ENCODE results near the gene MSH2.

The MSH2 gene

GRCh38 chr2:47510745-47511144 lies 107.8 kb downstream of the MSH2 start:
- in situ Hi-C loops (cut with MboI; ENCODE audit: low sequenced_read_pairs), result no loop called here
- no peak overlapping the region for H3K4me3 ChIP-seq
- no peaks in the 10 kb centered on the region for H3K9me3 ChIP-seq
- H3K27me3 ChIP-seq (ENCODE audit: low read depth), result no peaks in the 10 kb centered on the region
- H3K36me3 ChIP-seq (replicated peaks), result no peaks in the 10 kb centered on the region
- no peak for DNase-seq (ENCODE audit: low spot score in 2 of 2)
- no peaks in the 10 kb centered on the region for H3K4me1 ChIP-seq

- in situ Hi-C loops (cut with MboI; ENCODE audit: low sequenced_read_pairs), result no loop called here
These were observed 109.7 kb downstream of the MSH2 start for GRCh38 chr2:47512581-47513083.

GRCh38 chr2:47513981-47514520 lies 111.1 kb downstream of the MSH2 start:
- no peaks in the 10 kb centered on the region for H3K36me3 ChIP-seq (replicated peaks)
- DNase-seq (ENCODE audit: low spot score in 2 of 2), result no peak
- H3K9me3 ChIP-seq, result no peaks in the 10 kb centered on the region
- H3K4me3 ChIP-seq, result no peak overlapping the region
- in situ Hi-C loops (cut with MboI; ENCODE audit: low sequenced_read_pairs), result no loop called here
- H3K4me1 ChIP-seq, result no peaks in the 10 kb centered on the region
- no peaks in the 10 kb centered on the region for H3K27me3 ChIP-seq (ENCODE audit: low read depth)

More at GRCh38 chr2:47512581-47513083, 109.7 kb downstream of the MSH2 start:
- Histone ChIP-seq H3K4me3 (no peak overlapping the region), H3K9me3 (no peaks in the 10 kb centered on the region), H3K27me3 (ENCODE audit: low read depth) (no peaks in the 10 kb centered on the region), H3K36me3 (replicated peaks) (no peaks in the 10 kb centered on the region), H3K4me1 (no peaks in the 10 kb centered on the region)
- no peak for DNase-seq (ENCODE audit: low spot score in 2 of 2)

- Histone ChIP-seq H3K36me3 (replicated peaks) (no peaks in the 10 kb centered on the region), H3K4me1 (no peaks in the 10 kb centered on the region), H3K27me3 (ENCODE audit: low read depth) (no peaks in the 10 kb centered on the region), H3K4me3 (no peak overlapping the region), H3K9me3 (no peaks in the 10 kb centered on the region)
- in situ Hi-C loops (cut with MboI; ENCODE audit: low sequenced_read_pairs), result no loop called here
- DNase-seq (ENCODE audit: low spot score in 2 of 2), result no peak
These were observed 113.6 kb downstream of the MSH2 start for GRCh38 chr2:47516360-47517104.

GRCh38 chr2:47518497-47519146 lies 115.7 kb downstream of the MSH2 start:
- no peaks in the 10 kb centered on the region for H3K4me1 ChIP-seq
- H3K27me3 ChIP-seq (ENCODE audit: low read depth), result no peaks in the 10 kb centered on the region
- in situ Hi-C loops (cut with MboI; ENCODE audit: low sequenced_read_pairs), result no loop called here
- no peaks in the 10 kb centered on the region for H3K9me3 ChIP-seq
- no peaks in the 10 kb centered on the region for H3K36me3 ChIP-seq (replicated peaks)
- no peak overlapping the region for H3K4me3 ChIP-seq
- no peak for DNase-seq (ENCODE audit: low spot score in 2 of 2)

GRCh38 chr2:47519147-47519537 lies 116.2 kb downstream of the MSH2 start:
- H3K9me3 ChIP-seq, result no peaks in the 10 kb centered on the region
- in situ Hi-C loops (cut with MboI; ENCODE audit: low sequenced_read_pairs), result no loop called here
- H3K27me3 ChIP-seq (ENCODE audit: low read depth), result no peaks in the 10 kb centered on the region
- H3K4me1 ChIP-seq, result no peaks in the 10 kb centered on the region
- H3K36me3 ChIP-seq (replicated peaks), result no peaks in the 10 kb centered on the region
- DNase-seq (ENCODE audit: low spot score in 2 of 2), result no peak
- H3K4me3 ChIP-seq, result no peak overlapping the region

GRCh38 chr2:47519604-47520301 lies 116.8 kb downstream of the MSH2 start:
- Histone ChIP-seq H3K27me3 (ENCODE audit: low read depth) (no peaks in the 10 kb centered on the region), H3K9me3 (no peaks in the 10 kb centered on the region), H3K4me3 (no peak overlapping the region), H3K4me1 (no peaks in the 10 kb centered on the region), H3K36me3 (replicated peaks) (no peaks in the 10 kb centered on the region)
- no peak for DNase-seq (ENCODE audit: low spot score in 2 of 2)
- in situ Hi-C loops (cut with MboI; ENCODE audit: low sequenced_read_pairs), result no loop called here

GRCh38 chr2:47520302-47520630 lies 117.3 kb downstream of the MSH2 start:
- no peaks in the 10 kb centered on the region for H3K36me3 ChIP-seq (replicated peaks)
- no peaks in the 10 kb centered on the region for H3K27me3 ChIP-seq (ENCODE audit: low read depth)
- no peaks in the 10 kb centered on the region for H3K4me1 ChIP-seq
- peak overlapping the region; percentile 27 for H3K4me3 ChIP-seq
- DNase-seq (ENCODE audit: low spot score in 2 of 2), result no peak
- in situ Hi-C loops (cut with MboI; ENCODE audit: low sequenced_read_pairs), result no loop called here
- no peaks in the 10 kb centered on the region for H3K9me3 ChIP-seq

GRCh38 chr2:47520825-47521665 lies 118.1 kb downstream of the MSH2 start:
- no peaks in the 10 kb centered on the region for H3K9me3 ChIP-seq
- H3K4me1 ChIP-seq, result no peaks in the 10 kb centered on the region
- in situ Hi-C loops (cut with MboI; ENCODE audit: low sequenced_read_pairs), result no loop called here
- H3K27me3 ChIP-seq (ENCODE audit: low read depth), result no peaks in the 10 kb centered on the region
- peak; percentile 32 to 63 for DNase-seq (ENCODE audit: low spot score in 2 of 2)
- peak overlapping the region; percentile 27 for H3K4me3 ChIP-seq
- no peaks in the 10 kb centered on the region for H3K36me3 ChIP-seq (replicated peaks)

GRCh38 chr2:47521666-47522285 lies 118.8 kb downstream of the MSH2 start:
- in situ Hi-C loops (cut with MboI; ENCODE audit: low sequenced_read_pairs), result no loop called here
- Histone ChIP-seq H3K4me1 (no peaks in the 10 kb centered on the region), H3K4me3 (no peak overlapping the region)

GRCh38 chr2:47525167-47525566 lies 122.2 kb downstream of the MSH2 start:
- in situ Hi-C loops (cut with MboI; ENCODE audit: low sequenced_read_pairs), result no loop called here
- Histone ChIP-seq H3K4me3 (no peak overlapping the region), H3K27me3 (ENCODE audit: low read depth) (no peaks in the 10 kb centered on the region), H3K4me1 (no peaks in the 10 kb centered on the region), H3K9me3 (no peaks in the 10 kb centered on the region), H3K36me3 (replicated peaks) (no peaks in the 10 kb centered on the region)
- no peak for DNase-seq (ENCODE audit: low spot score in 2 of 2)

More at GRCh38 chr2:47521666-47522285, 118.8 kb downstream of the MSH2 start:
- DNase-seq (ENCODE audit: low spot score in 2 of 2), result no peak
- H3K9me3 ChIP-seq, result no peaks in the 10 kb centered on the region
- no peaks in the 10 kb centered on the region for H3K36me3 ChIP-seq (replicated peaks)
- no peaks in the 10 kb centered on the region for H3K27me3 ChIP-seq (ENCODE audit: low read depth)

- no peak overlapping the region for H3K4me3 ChIP-seq
- no peaks in the 10 kb centered on the region for H3K9me3 ChIP-seq
- H3K27me3 ChIP-seq (ENCODE audit: low read depth), result no peaks in the 10 kb centered on the region
- in situ Hi-C loops (cut with MboI; ENCODE audit: low sequenced_read_pairs), result no loop called here
- no peak for DNase-seq (ENCODE audit: low spot score in 2 of 2)
- no peaks in the 10 kb centered on the region for H3K36me3 ChIP-seq (replicated peaks)
- no peaks in the 10 kb centered on the region for H3K4me1 ChIP-seq
These were observed 125.5 kb downstream of the MSH2 start for GRCh38 chr2:47528455-47528854.

GRCh38 chr2:47528874-47529273 lies 125.9 kb downstream of the MSH2 start:
- no peak for DNase-seq (ENCODE audit: low spot score in 2 of 2)

More at GRCh38 chr2:47528874-47529273, 125.9 kb downstream of the MSH2 start:
- in situ Hi-C loops (cut with MboI; ENCODE audit: low sequenced_read_pairs), result no loop called here
- H3K27me3 ChIP-seq (ENCODE audit: low read depth), result no peaks in the 10 kb centered on the region
- H3K4me1 ChIP-seq, result no peaks in the 10 kb centered on the region
- H3K9me3 ChIP-seq, result no peaks in the 10 kb centered on the region
- H3K36me3 ChIP-seq (replicated peaks), result no peaks in the 10 kb centered on the region
- H3K4me3 ChIP-seq, result no peak overlapping the region
